Liver (tissue), 9 donors: ENCODE measurements around the gene ABHD18. TPM values are rescaled to one million over a fixed set of nuclear protein-coding genes. Genes with fewer than 3 reads are reported as not detected.
"Not testable (repeated sequence)": the region's sequence is repeated elsewhere in the genome, so short reads cannot be mapped to it uniquely, and the experiment has no call there.

Source experiments
- DNase-seq: peaks from one replicate; pipeline ENCODE4 v3.0.0-alpha.2; 2017; ENCODE audit warnings: low spot score
- H3K27ac ChIP-seq, 2 donors: one replicate each; pipeline ENCODE4 v1.7.0; 2013; ENCODE audit warnings: inconsistent platforms in 2 of 2, low read length in 2 of 2, control low read depth in 1 of 2, low read depth in 1 of 2, mild to moderate bottlenecking in 1 of 2
- H3K27me3 ChIP-seq, 4 donors: one replicate each; pipeline versions ENCODE4 v1.6.1 to v1.7.0; 2013; ENCODE audit warnings: low read length in 3 of 4, inconsistent platforms in 1 of 4, mild to moderate bottlenecking in 1 of 4, moderate library complexity in 1 of 4; ENCODE audit not compliant: control insufficient read depth in 4 of 4, insufficient read depth in 4 of 4
- H3K36me3 ChIP-seq, 4 donors: one replicate each; pipeline versions ENCODE4 v1.6.1 to v1.7.0; 2013; ENCODE audit warnings: low read length in 3 of 4, mild to moderate bottlenecking in 3 of 4, low read depth in 1 of 4, moderate library complexity in 1 of 4; ENCODE audit not compliant: control insufficient read depth in 4 of 4, insufficient read depth in 3 of 4
- H3K4me1 ChIP-seq, 4 donors: one replicate each; pipeline versions ENCODE4 v1.6.1 to v1.7.0; 2013; ENCODE audit warnings: low read length in 3 of 4, mild to moderate bottlenecking in 3 of 4, moderate library complexity in 1 of 4; ENCODE audit not compliant: control insufficient read depth in 4 of 4, insufficient read depth in 4 of 4
- H3K4me3 ChIP-seq, 3 donors: one replicate each; pipeline versions ENCODE4 v1.6.1 to v1.7.0; 2013; ENCODE audit warnings: low read length in 3 of 3, control low read depth in 1 of 3, low read depth in 1 of 3, mild to moderate bottlenecking in 1 of 3
- H3K9ac ChIP-seq, 2 donors: one replicate each; pipeline ENCODE4 v1.7.0; 2013; ENCODE audit warnings: low read length in 2 of 2, mild to moderate bottlenecking in 2 of 2, moderate library complexity in 2 of 2, control low read depth in 1 of 2, low read depth in 1 of 2
- H3K9me3 ChIP-seq, 4 donors: one replicate each; pipeline versions ENCODE4 v1.6.1 to v1.7.0; 2013; ENCODE audit warnings: low read length in 3 of 4; ENCODE audit not compliant: control insufficient read depth in 4 of 4
- EGR1 ChIP-seq, 2 donors: IDR thresholded peaks; 2 replicates each; pipeline ENCODE4 v1.6.1; 2016 to 2018; ENCODE audit warnings: antibody characterized with exemption in 2 of 2, low read depth in 2 of 2
- FOXA1 ChIP-seq: IDR thresholded peaks from 2 replicates; pipeline ENCODE4 v1.6.1; 2016; ENCODE audit warnings: antibody characterized with exemption
- FOXA2 ChIP-seq: IDR thresholded peaks from 2 replicates; pipeline ENCODE4 v1.6.1; 2016; ENCODE audit warnings: antibody characterized with exemption
- GABPA ChIP-seq, 2 donors: IDR thresholded peaks in 1 of 2; conservative IDR thresholded peaks in 1 of 2; 2 replicates each; pipeline ENCODE4 v1.6.1; 2016; ENCODE audit warnings: antibody characterized with exemption in 2 of 2, mild to moderate bottlenecking in 1 of 2, moderate library complexity in 1 of 2
- HNF4A ChIP-seq, 2 donors: conservative IDR thresholded peaks; 2 replicates each; pipeline ENCODE4 v1.6.1; 2016; ENCODE audit warnings: antibody characterized with exemption in 2 of 2, mild to moderate bottlenecking in 2 of 2
- HNF4G ChIP-seq: IDR thresholded peaks from 2 replicates; pipeline ENCODE4 v1.6.1; 2016; ENCODE audit warnings: antibody characterized with exemption
- JUND ChIP-seq, 2 donors: IDR thresholded peaks; 2 replicates each; pipeline ENCODE4 v1.6.1; 2016; ENCODE audit warnings: antibody characterized with exemption in 2 of 2
- NR2F2 ChIP-seq: IDR thresholded peaks from 2 replicates; pipeline ENCODE4 v1.6.1; 2016; ENCODE audit warnings: antibody characterized with exemption
- RXRA ChIP-seq, 2 donors: IDR thresholded peaks; 2 replicates each; pipeline ENCODE4 v1.6.1; 2017 to 2018; ENCODE audit warnings: antibody characterized with exemption in 2 of 2, mild to moderate bottlenecking in 1 of 2
- SP1 ChIP-seq: IDR thresholded peaks from 2 replicates; pipeline ENCODE4 v1.6.1; 2018; ENCODE audit warnings: antibody characterized with exemption, mild to moderate bottlenecking
- TAF1 ChIP-seq: conservative IDR thresholded peaks from 2 replicates; pipeline ENCODE4 v1.6.1; 2016; ENCODE audit warnings: antibody characterized with exemption, mild to moderate bottlenecking
- YY1 ChIP-seq: IDR thresholded peaks from 2 replicates; pipeline ENCODE4 v1.6.1; 2016; ENCODE audit warnings: antibody characterized with exemption, mild to moderate bottlenecking
- ZBTB33 ChIP-seq: IDR thresholded peaks from 2 replicates; pipeline ENCODE4 v1.6.1; 2016; ENCODE audit warnings: antibody characterized with exemption
- WGBS: extraction: QIAGEN DNeasy Blood & Tissue Kit; methylation state at CpG from one replicate; pipeline ENCODE4 v1.1.7; 2013; 5-methylcytosine and 5-hydroxymethylcytosine counted together
- polyA plus RNA-seq, 2 donors: library from polyadenylated mRNA; stranded (reverse) in 1 of 2; unstranded in 1 of 2; fragments of 200-250 nt in 1 of 2; fragments of >200 nt in 1 of 2; fragmentation: Nextera tagmentation in 1 of 2; extraction: Ambion mirVana in 1 of 2; gene quantifications; one replicate each; pipeline versions ENCODE4 v1.2.1 to v1.2.3, GENCODE V29; 2013 to 2015
- total RNA-seq, 2 donors: library from RNA; depleted of rRNA; stranded (reverse); fragments of >200 nt; gene quantifications; one replicate each; pipeline ENCODE4 v1.2.3, GENCODE V29; 2014
- TF ChIP-seq, protein P1 (sequence below): IDR thresholded peaks from 2 replicates; pipeline ENCODE4 v1.6.1; 2016; ENCODE audit warnings: antibody characterized with exemption, mild to moderate bottlenecking
- TF ChIP-seq, protein P2 (sequence below): fragments of 150-350 bp; IDR thresholded peaks from 2 replicates; pipeline ENCODE4 v1.5.1; 2017; ENCODE audit warnings: improper control_type of control experiment, low read depth, low read length; ENCODE audit not compliant: missing input control
- TF ChIP-seq, protein P3 (sequence below): IDR thresholded peaks from 2 replicates; pipeline ENCODE4 v1.6.1; 2016; ENCODE audit warnings: antibody characterized with exemption
- TF ChIP-seq, protein P4 (sequence below): IDR thresholded peaks from 2 replicates; pipeline ENCODE4 v1.6.1; 2016; ENCODE audit warnings: antibody characterized with exemption
- donor health status: healthy.
- donor health status: healthy.
- donor health status: healthy.
- donor health status: healthy.
- donor health status: healthy.

The ABHD18 gene
- total and polyA plus RNA-seq, 4 donors = 3.9 to 14.1 (median 8.5) TPM

GRCh38 chr4:127959794-127960193 lies 5.4 kb upstream of the ABHD18 start:
- 86% methylated on average over 1 of the region's 1 CpG for WGBS
- Histone ChIP-seq H3K9ac (no peak overlapping the region), H3K36me3 (peaks cover 0 to 7% (median 3%) of the 10 kb centered on the region in 4 donors), H3K9me3 (no peaks in the 10 kb centered on the region), H3K4me3 (no peak overlapping the region), H3K27me3 (no peaks in the 10 kb centered on the region), H3K4me1 (peaks cover 0 to 7% (median 3%) of the 10 kb centered on the region in 4 donors), H3K27ac (no peak overlapping the region)
- TF ChIP-seq, protein P1, sequence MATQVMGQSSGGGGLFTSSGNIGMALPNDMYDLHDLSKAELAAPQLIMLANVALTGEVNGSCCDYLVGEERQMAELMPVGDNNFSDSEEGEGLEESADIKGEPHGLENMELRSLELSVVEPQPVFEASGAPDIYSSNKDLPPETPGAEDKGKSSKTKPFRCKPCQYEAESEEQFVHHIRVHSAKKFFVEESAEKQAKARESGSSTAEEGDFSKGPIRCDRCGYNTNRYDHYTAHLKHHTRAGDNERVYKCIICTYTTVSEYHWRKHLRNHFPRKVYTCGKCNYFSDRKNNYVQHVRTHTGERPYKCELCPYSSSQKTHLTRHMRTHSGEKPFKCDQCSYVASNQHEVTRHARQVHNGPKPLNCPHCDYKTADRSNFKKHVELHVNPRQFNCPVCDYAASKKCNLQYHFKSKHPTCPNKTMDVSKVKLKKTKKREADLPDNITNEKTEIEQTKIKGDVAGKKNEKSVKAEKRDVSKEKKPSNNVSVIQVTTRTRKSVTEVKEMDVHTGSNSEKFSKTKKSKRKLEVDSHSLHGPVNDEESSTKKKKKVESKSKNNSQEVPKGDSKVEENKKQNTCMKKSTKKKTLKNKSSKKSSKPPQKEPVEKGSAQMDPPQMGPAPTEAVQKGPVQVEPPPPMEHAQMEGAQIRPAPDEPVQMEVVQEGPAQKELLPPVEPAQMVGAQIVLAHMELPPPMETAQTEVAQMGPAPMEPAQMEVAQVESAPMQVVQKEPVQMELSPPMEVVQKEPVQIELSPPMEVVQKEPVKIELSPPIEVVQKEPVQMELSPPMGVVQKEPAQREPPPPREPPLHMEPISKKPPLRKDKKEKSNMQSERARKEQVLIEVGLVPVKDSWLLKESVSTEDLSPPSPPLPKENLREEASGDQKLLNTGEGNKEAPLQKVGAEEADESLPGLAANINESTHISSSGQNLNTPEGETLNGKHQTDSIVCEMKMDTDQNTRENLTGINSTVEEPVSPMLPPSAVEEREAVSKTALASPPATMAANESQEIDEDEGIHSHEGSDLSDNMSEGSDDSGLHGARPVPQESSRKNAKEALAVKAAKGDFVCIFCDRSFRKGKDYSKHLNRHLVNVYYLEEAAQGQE = no peak
- TF ChIP-seq HNF4G = no peak
- TF ChIP-seq JUND (IDR thresholded peaks at IDR 0.05) = no peak
- TF ChIP-seq, protein P2, sequence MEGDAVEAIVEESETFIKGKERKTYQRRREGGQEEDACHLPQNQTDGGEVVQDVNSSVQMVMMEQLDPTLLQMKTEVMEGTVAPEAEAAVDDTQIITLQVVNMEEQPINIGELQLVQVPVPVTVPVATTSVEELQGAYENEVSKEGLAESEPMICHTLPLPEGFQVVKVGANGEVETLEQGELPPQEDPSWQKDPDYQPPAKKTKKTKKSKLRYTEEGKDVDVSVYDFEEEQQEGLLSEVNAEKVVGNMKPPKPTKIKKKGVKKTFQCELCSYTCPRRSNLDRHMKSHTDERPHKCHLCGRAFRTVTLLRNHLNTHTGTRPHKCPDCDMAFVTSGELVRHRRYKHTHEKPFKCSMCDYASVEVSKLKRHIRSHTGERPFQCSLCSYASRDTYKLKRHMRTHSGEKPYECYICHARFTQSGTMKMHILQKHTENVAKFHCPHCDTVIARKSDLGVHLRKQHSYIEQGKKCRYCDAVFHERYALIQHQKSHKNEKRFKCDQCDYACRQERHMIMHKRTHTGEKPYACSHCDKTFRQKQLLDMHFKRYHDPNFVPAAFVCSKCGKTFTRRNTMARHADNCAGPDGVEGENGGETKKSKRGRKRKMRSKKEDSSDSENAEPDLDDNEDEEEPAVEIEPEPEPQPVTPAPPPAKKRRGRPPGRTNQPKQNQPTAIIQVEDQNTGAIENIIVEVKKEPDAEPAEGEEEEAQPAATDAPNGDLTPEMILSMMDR = no peak
- TF ChIP-seq, protein P3, sequence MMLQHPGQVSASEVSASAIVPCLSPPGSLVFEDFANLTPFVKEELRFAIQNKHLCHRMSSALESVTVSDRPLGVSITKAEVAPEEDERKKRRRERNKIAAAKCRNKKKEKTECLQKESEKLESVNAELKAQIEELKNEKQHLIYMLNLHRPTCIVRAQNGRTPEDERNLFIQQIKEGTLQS = no peak
- TF ChIP-seq YY1 = no peak
- no peak for TF ChIP-seq HNF4A (conservative IDR thresholded peaks at IDR 0.05)
- TF ChIP-seq FOXA1 = no peak
- no peak for TF ChIP-seq NR2F2
- TF ChIP-seq FOXA2 = no peak
- TF ChIP-seq, protein P4, sequence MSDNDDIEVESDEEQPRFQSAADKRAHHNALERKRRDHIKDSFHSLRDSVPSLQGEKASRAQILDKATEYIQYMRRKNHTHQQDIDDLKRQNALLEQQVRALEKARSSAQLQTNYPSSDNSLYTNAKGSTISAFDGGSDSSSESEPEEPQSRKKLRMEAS = no peak
- no peak for TF ChIP-seq ZBTB33
- no peak for TF ChIP-seq SP1
- no peak for TF ChIP-seq TAF1
- TF ChIP-seq EGR1 (IDR thresholded peaks at IDR 0.05; ENCODE audit: low read depth in 2 of 2) = no peak
- no peak for TF ChIP-seq RXRA (IDR thresholded peaks at IDR 0.05)
- TF ChIP-seq GABPA (IDR thresholded peaks at IDR 0.05 in 1 of 2, conservative IDR thresholded peaks at IDR 0.05 in 1 of 2) = no peak
- DNase-seq = no peak

DNA sequence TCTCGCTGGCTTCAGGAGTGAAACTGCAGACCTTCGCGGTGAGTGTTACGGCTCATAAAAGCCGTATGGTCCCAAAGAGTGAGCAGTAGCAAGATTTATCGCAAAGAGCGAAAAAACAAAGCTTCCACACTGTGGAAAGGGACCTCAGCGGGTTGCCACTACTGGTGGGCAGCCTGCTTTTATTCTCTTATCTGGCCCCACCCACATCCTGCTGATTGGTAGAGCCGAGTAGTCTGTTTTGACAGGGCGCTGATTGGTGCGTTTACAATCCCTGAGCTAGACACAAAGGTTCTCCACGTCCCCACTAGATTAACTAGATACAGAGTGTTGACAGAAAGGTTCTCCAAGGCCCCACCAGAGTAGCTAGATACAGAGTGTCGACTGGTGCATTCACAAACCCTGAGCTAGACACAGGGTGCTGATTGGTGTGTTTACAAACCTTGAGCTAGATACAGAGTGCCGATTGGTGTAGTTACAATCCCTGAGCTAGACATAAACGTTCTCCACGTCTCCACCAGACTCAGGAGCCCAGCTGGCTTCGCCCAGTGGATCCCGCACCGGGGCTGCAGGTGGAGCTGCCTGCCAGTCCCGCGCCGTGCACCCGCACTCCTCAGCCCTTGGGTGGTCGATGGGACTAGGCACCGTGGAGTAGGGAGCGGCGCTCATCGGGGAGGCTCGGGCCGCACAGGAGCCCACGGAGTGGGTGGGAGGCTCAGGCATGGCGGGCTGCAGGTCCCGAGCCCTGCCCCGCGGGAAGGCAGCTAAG lies 1.4 kb upstream of the ABHD18 start:
- 40% methylated on average over 34 of the region's 35 CpGs for WGBS
- H3K4me1 ChIP-seq = peaks cover 6 to 23% (median 13%) of the 10 kb centered on the region in 4 donors
- H3K36me3 ChIP-seq, H3K9ac ChIP-seq, H3K27me3 ChIP-seq, DNase-seq, H3K27ac ChIP-seq, H3K9me3 ChIP-seq: not testable (repeated sequence)
- H3K4me3 ChIP-seq = peak overlapping the region in 1 of 3 donors; percentile 66

- WGBS = 1% methylated on average over 41 of the region's 41 CpGs
- peaks cover 8 to 30% (median 17%) of the 10 kb centered on the region in 4 donors for H3K4me1 ChIP-seq
- DNase-seq = not testable (repeated sequence)
These were observed 662 bp upstream of the ABHD18 start for GRCh38 chr4:127964426-127965061.

More at GRCh38 chr4:127964426-127965061, 662 bp upstream of the ABHD18 start:
- H3K27me3 ChIP-seq, H3K9me3 ChIP-seq, H3K36me3 ChIP-seq: not testable (repeated sequence)
- H3K27ac ChIP-seq = peak overlapping the region; percentile 96 to 98
- peak overlapping the region; percentile 66 to 89 (median 88) for H3K4me3 ChIP-seq
- peak overlapping the region; percentile 74 to 79 for H3K9ac ChIP-seq
